Thyroid gland (tissue), 4 donors: ENCODE data around the gene FKBP6.

Source experiments
- CTCF ChIP-seq, 6 experiments: fragments of 200-600 bp in 3 of 6; fragments of 450-650 bp in 3 of 6; sonication (generic) in 3 of 6; IDR thresholded peaks; one replicate each; pipeline ENCODE4 v1.5.1; 2016 to 2019; ENCODE audit warnings: antibody characterized with exemption in 6 of 6, mild to moderate bottlenecking in 2 of 6, inconsistent platforms in 1 of 6, moderate library complexity in 1 of 6
- POLR2A ChIP-seq, 2 donors: fragments of 450-650 bp; IDR thresholded peaks; one replicate each; pipeline ENCODE4 v1.6.1; 2017; ENCODE audit warnings: antibody characterized with exemption in 2 of 2, mild to moderate bottlenecking in 2 of 2, moderate library complexity in 1 of 2

GRCh38 chr7:73343671-73344380 is 15.9 kb downstream of the FKBP6 start:
- TF ChIP-seq CTCF (IDR thresholded peaks at IDR 0.05) (no peak), POLR2A (IDR thresholded peaks at IDR 0.05) (no peak)
